ENCODE data around the gene SOS1. TPM values are rescaled to one million over a fixed set of nuclear protein-coding genes. Genes with fewer than 3 reads are reported as not detected.

Gene SOS1
- total RNA-seq, 1 donor from 2014 or later: 44.0 TPM

- H3K4me1 ChIP-seq (ENCODE audit: insufficient read depth, low read length): no peaks in the 10 kb centered on the region
- no peaks in the 10 kb centered on the region for H3K79me2 ChIP-seq (ENCODE audit: insufficient read depth, low read length)
- H3K27ac ChIP-seq (ENCODE audit: low read depth, low read length): no peak overlapping the region
- no peaks in the 10 kb centered on the region for H3K9me3 ChIP-seq (ENCODE audit: insufficient read depth, low read depth, low read length)
- H3K36me3 Mint-ChIP-seq (ENCODE audit: low read depth, unreplicated experiment): peaks cover 6% of the 10 kb centered on the region
- H3K4me3 ChIP-seq (ENCODE audit: insufficient read depth, low read depth, low read length): no peak overlapping the region
- no peak overlapping the region for H3K27ac Mint-ChIP-seq (ENCODE audit: unreplicated experiment)
- no peaks in the 10 kb centered on the region for H3K27me3 Mint-ChIP-seq (ENCODE audit: low read depth, unreplicated experiment)
- no peak for DNase-seq (ENCODE audit: low read depth)
- no peak overlapping the region for H3K4me3 Mint-ChIP-seq (ENCODE audit: unreplicated experiment)
- no peaks in the 10 kb centered on the region for H3K9me3 Mint-ChIP-seq (ENCODE audit: unreplicated experiment)
- no peak overlapping the region for H3K9ac ChIP-seq (ENCODE audit: low read length)
- FAIRE-seq: no peak
- H3K4me1 Mint-ChIP-seq (ENCODE audit: low read depth, unreplicated experiment): no peaks in the 10 kb centered on the region
- no peak for TF ChIP-seq EZH2 (IDR thresholded peaks at IDR 0.05; ENCODE audit: insufficient read depth, low read length)
- no peak for TF ChIP-seq CTCF (IDR thresholded peaks at IDR 0.05; ENCODE audit: insufficient read depth, low read depth, low read length)
- no peaks in the 10 kb centered on the region for H3K27me3 ChIP-seq (ENCODE audit: insufficient read depth, low read length)
- H2AFZ ChIP-seq (ENCODE audit: low read depth, low read length): no peak overlapping the region
- H4K20me1 ChIP-seq (ENCODE audit: insufficient read depth, low read length): no peaks in the 10 kb centered on the region
- no peak overlapping the region for H3K4me2 ChIP-seq (ENCODE audit: low read length)
- no peaks in the 10 kb centered on the region for H3K36me3 ChIP-seq (ENCODE audit: insufficient read depth, low read length)
These were observed 141.9 kb downstream of the SOS1 start for GRCh38 chr2:38978908-38979307.

- Histone ChIP-seq H3K36me3 (ENCODE audit: insufficient read depth, low read length) (no peaks in the 10 kb centered on the region), H3K4me1 (ENCODE audit: insufficient read depth, low read length) (no peaks in the 10 kb centered on the region), H2AFZ (ENCODE audit: low read depth, low read length) (no peak overlapping the region), H3K4me3 (ENCODE audit: insufficient read depth, low read depth, low read length) (no peak overlapping the region), H3K9ac (ENCODE audit: low read length) (no peak overlapping the region), H4K20me1 (ENCODE audit: insufficient read depth, low read length) (no peaks in the 10 kb centered on the region), H3K27me3 (ENCODE audit: insufficient read depth, low read length) (no peaks in the 10 kb centered on the region), H3K27ac (ENCODE audit: low read depth, low read length) (no peak overlapping the region), H3K79me2 (ENCODE audit: insufficient read depth, low read length) (no peaks in the 10 kb centered on the region), H3K9me3 (ENCODE audit: insufficient read depth, low read depth, low read length) (no peaks in the 10 kb centered on the region), H3K4me2 (ENCODE audit: low read length) (no peak overlapping the region)
- no peak overlapping the region for H3K4me3 Mint-ChIP-seq (ENCODE audit: unreplicated experiment)
- no peak for DNase-seq (ENCODE audit: low read depth)
- H3K9me3 Mint-ChIP-seq (ENCODE audit: unreplicated experiment): no peaks in the 10 kb centered on the region
- FAIRE-seq: no peak
- TF ChIP-seq CTCF (IDR thresholded peaks at IDR 0.05; ENCODE audit: insufficient read depth, low read depth, low read length) (no peak), EZH2 (IDR thresholded peaks at IDR 0.05; ENCODE audit: insufficient read depth, low read length) (no peak)
- H3K36me3 Mint-ChIP-seq (ENCODE audit: low read depth, unreplicated experiment): peaks cover 3% of the 10 kb centered on the region
- H3K4me1 Mint-ChIP-seq (ENCODE audit: low read depth, unreplicated experiment): no peaks in the 10 kb centered on the region
- no peak overlapping the region for H3K27ac Mint-ChIP-seq (ENCODE audit: unreplicated experiment)
- no peaks in the 10 kb centered on the region for H3K27me3 Mint-ChIP-seq (ENCODE audit: low read depth, unreplicated experiment)
These were observed 142.5 kb downstream of the SOS1 start for GRCh38 chr2:38978296-38978903.

GRCh38 chr2:38977047-38977446, 143.8 kb downstream of the SOS1 start:
- Histone ChIP-seq H3K36me3 (ENCODE audit: insufficient read depth, low read length) (no peaks in the 10 kb centered on the region), H3K9me3 (ENCODE audit: insufficient read depth, low read depth, low read length) (no peaks in the 10 kb centered on the region), H2AFZ (ENCODE audit: low read depth, low read length) (no peak overlapping the region), H3K4me3 (ENCODE audit: insufficient read depth, low read depth, low read length) (no peak overlapping the region), H3K4me1 (ENCODE audit: insufficient read depth, low read length) (no peaks in the 10 kb centered on the region), H3K27ac (ENCODE audit: low read depth, low read length) (no peak overlapping the region), H3K4me2 (ENCODE audit: low read length) (no peak overlapping the region), H3K9ac (ENCODE audit: low read length) (no peak overlapping the region), H3K27me3 (ENCODE audit: insufficient read depth, low read length) (no peaks in the 10 kb centered on the region), H4K20me1 (ENCODE audit: insufficient read depth, low read length) (no peaks in the 10 kb centered on the region), H3K79me2 (ENCODE audit: insufficient read depth, low read length) (no peaks in the 10 kb centered on the region)
- TF ChIP-seq CTCF (IDR thresholded peaks at IDR 0.05; ENCODE audit: insufficient read depth, low read depth, low read length) (no peak), EZH2 (IDR thresholded peaks at IDR 0.05; ENCODE audit: insufficient read depth, low read length) (no peak)
- Mint-ChIP-seq H3K27me3 (ENCODE audit: low read depth, unreplicated experiment) (no peaks in the 10 kb centered on the region), H3K36me3 (ENCODE audit: low read depth, unreplicated experiment) (peaks cover 2% of the 10 kb centered on the region), H3K27ac (ENCODE audit: unreplicated experiment) (no peak overlapping the region), H3K4me3 (ENCODE audit: unreplicated experiment) (no peak overlapping the region), H3K9me3 (ENCODE audit: unreplicated experiment) (no peaks in the 10 kb centered on the region), H3K4me1 (ENCODE audit: low read depth, unreplicated experiment) (no peaks in the 10 kb centered on the region)
- FAIRE-seq (no peak), DNase-seq (ENCODE audit: low read depth) (no peak)
